ENCODE data around the gene TAF1B. TPM values are rescaled to one million over a fixed set of nuclear protein-coding genes. Genes with fewer than 3 reads are reported as not detected.
"Not testable (repeated sequence)": the region's sequence is repeated elsewhere in the genome, so short reads cannot be mapped to it uniquely, and the experiment has no call there.

The TAF1B gene
- total RNA-seq, 4 donors from 2014 or later, result 0.80 to 18.9 (median 4.4) TPM; not detected in 1

DNA sequence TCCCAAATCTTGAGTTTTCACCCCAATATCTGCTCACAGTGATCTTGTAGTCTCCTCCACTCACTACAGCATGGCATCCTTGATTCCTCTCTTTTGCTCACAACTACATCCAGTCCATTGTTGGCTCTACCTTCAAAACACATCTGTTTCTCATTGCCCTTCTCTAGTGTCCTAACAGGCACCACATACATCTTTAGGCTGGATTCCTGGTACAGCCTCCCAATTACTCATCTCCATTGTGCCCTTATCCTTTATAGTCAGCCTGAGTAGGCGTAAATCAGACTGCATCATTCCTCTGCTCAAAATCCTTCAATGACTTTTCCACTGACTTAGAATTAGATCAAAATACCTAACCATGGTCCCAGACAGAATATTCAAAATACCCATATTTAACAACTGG is 10.7 kb upstream of the TAF1B start:
- H3K4me1 ChIP-seq, result peaks cover 0 to 12% (median 0%) of the 10 kb centered on the region in 4 donors
- no peak overlapping the region for H3K27ac ChIP-seq
- TF ChIP-seq POLR2A (IDR thresholded peaks at IDR 0.05), result no peak
- TF ChIP-seq EP300 (IDR thresholded peaks at IDR 0.05; ENCODE audit: low read depth), result no peak
- TF ChIP-seq, protein P1, sequence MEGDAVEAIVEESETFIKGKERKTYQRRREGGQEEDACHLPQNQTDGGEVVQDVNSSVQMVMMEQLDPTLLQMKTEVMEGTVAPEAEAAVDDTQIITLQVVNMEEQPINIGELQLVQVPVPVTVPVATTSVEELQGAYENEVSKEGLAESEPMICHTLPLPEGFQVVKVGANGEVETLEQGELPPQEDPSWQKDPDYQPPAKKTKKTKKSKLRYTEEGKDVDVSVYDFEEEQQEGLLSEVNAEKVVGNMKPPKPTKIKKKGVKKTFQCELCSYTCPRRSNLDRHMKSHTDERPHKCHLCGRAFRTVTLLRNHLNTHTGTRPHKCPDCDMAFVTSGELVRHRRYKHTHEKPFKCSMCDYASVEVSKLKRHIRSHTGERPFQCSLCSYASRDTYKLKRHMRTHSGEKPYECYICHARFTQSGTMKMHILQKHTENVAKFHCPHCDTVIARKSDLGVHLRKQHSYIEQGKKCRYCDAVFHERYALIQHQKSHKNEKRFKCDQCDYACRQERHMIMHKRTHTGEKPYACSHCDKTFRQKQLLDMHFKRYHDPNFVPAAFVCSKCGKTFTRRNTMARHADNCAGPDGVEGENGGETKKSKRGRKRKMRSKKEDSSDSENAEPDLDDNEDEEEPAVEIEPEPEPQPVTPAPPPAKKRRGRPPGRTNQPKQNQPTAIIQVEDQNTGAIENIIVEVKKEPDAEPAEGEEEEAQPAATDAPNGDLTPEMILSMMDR (IDR thresholded peaks at IDR 0.05), result no peak
- no peak for TF ChIP-seq POLR2AphosphoS5 (IDR thresholded peaks at IDR 0.05)
- no peaks in the 10 kb centered on the region for H3K9me3 ChIP-seq
- H3K27me3 ChIP-seq, result no peaks in the 10 kb centered on the region
- DNase-seq, result no peak
- intact Hi-C loops (cut with DNase I; ENCODE audit: low total_unique reads), result no loop called here
- H3K4me3 ChIP-seq, result no peak overlapping the region
- in situ Hi-C loops (cut with MboI; ENCODE audit: low pct_ligation_motif_present in 1 of 4, low pct_unique_long_range_greater_than_20kb in 1 of 4, low sequenced_read_pairs in 3 of 4), result loop anchor here in 1 of 4 donors (25.0 kb wide), 1 partner anchor 605 kb away; the partner anchor contains the start of gene ODC1
- WGBS, 2 donors (ENCODE audit: low coverage in 1 of 2), result 71 to 84% methylated on average over 1 of the region's 1 CpG
- no peaks in the 10 kb centered on the region for H3K36me3 ChIP-seq

DNA sequence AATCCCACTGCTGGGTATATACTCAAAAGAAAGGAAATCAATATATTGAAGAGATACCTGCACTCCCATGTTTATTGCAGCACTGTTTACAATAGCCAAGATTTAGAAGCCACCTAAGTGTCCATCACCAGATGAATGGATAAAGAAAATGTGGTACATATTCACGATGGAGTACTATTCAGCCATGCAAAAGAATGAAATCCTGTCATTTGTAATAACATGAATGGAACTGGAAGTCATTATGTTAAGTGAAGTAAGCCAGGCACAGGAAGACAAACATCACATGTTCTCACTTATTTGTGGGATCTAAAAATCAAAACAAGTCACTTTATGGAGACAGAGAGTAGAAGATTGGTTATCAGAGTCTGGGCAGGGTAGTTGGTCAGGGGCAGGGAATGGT is 8.2 kb upstream of the TAF1B start:
- in situ Hi-C loops (cut with MboI; ENCODE audit: low pct_ligation_motif_present in 1 of 4, low pct_unique_long_range_greater_than_20kb in 1 of 4, low sequenced_read_pairs in 3 of 4), result loop anchor here in 1 of 4 donors (25.0 kb wide), 1 partner anchor 602 kb away; the partner anchor contains the start of gene ODC1
- 86 to 95% methylated on average over 1 of the region's 1 CpG for WGBS, 2 donors (ENCODE audit: low coverage in 1 of 2)
- intact Hi-C loops (cut with DNase I; ENCODE audit: low total_unique reads), result not testable (repeated sequence)

DNA sequence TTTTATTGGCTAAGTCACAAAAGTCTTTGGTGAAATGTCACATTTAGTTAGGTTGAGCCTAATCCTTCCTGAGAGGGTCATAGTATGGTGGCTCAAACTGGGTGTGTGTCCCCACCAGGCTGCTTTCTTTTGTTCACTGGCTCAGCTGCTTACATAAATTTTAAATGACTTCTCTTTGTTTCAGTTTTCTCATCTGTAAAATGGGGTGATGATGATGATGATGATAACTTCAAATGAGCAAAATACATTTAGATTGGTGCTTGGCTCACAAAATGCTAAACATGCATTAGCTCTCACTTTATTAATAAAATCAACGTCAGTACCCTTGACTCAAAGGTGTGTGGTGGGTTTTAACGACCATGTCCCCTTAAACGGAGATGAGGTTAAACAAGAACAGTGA is 7.2 kb upstream of the TAF1B start:
- TF ChIP-seq, protein P1 (IDR thresholded peaks at IDR 0.05), result no peak
- no peak for TF ChIP-seq POLR2A (IDR thresholded peaks at IDR 0.05)
- no peak for TF ChIP-seq EP300 (IDR thresholded peaks at IDR 0.05; ENCODE audit: low read depth)
- no peak for TF ChIP-seq POLR2AphosphoS5 (IDR thresholded peaks at IDR 0.05)
- 66 to 89% methylated on average over 3 of the region's 3 CpGs for WGBS, 2 donors (ENCODE audit: low coverage in 1 of 2)
- H3K27me3 ChIP-seq, result no peaks in the 10 kb centered on the region
- H3K27ac ChIP-seq, result no peak overlapping the region
- no peaks in the 10 kb centered on the region for H3K9me3 ChIP-seq
- H3K36me3 ChIP-seq, result no peaks in the 10 kb centered on the region
- H3K4me1 ChIP-seq, result peaks cover 0 to 2% (median 0%) of the 10 kb centered on the region in 4 donors
- H3K4me3 ChIP-seq, result no peak overlapping the region
- intact Hi-C loops (cut with DNase I; ENCODE audit: low total_unique reads) (no loop called here), in situ Hi-C loops (cut with MboI; ENCODE audit: low pct_ligation_motif_present in 1 of 4, low pct_unique_long_range_greater_than_20kb in 1 of 4, low sequenced_read_pairs in 3 of 4) (loop anchor here in 1 of 4 donors (25.0 kb wide), 1 partner anchor 601 kb away; the partner anchor contains the start of gene ODC1)
- no peak for DNase-seq

More for the DNA sequence above, 8.2 kb upstream of the TAF1B start:
- not testable (repeated sequence) for H3K9me3 ChIP-seq, H3K4me1 ChIP-seq, H3K27ac ChIP-seq, DNase-seq, H3K4me3 ChIP-seq, H3K36me3 ChIP-seq, H3K27me3 ChIP-seq

DNA sequence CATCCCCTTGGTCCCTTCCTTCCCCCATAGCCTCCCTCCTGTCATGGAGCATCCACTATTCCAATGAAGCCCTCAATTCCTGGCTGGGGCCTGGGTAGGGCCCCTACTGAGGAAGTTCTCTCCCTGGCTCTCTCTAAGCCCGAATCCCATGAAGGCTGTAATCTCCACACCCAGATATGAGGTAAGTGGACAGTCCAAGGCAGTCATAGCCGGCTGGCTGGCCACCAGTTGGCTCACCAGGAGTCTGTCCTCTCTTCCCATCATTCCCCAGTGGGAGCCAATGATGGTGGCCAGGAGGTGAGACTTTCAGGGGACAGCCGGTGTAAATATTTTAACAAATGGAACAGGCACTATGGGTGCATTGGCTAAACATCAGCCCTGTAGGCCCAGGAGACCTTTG is 6.8 kb upstream of the TAF1B start:
- 94 to 100% methylated on average over 1 to 3 of the region's 3 CpGs for WGBS, 2 donors (ENCODE audit: low coverage in 1 of 2)
- Histone ChIP-seq H3K4me1 (no peaks in the 10 kb centered on the region), H3K36me3 (no peaks in the 10 kb centered on the region), H3K27me3 (no peaks in the 10 kb centered on the region), H3K4me3 (no peak overlapping the region), H3K27ac (no peak overlapping the region), H3K9me3 (no peaks in the 10 kb centered on the region)
- intact Hi-C loops (cut with DNase I; ENCODE audit: low total_unique reads), result no loop called here
- no peak for DNase-seq
- TF ChIP-seq POLR2AphosphoS5 (IDR thresholded peaks at IDR 0.05) (no peak), POLR2A (IDR thresholded peaks at IDR 0.05) (no peak), EP300 (IDR thresholded peaks at IDR 0.05; ENCODE audit: low read depth) (no peak)
- TF ChIP-seq, protein P1 (IDR thresholded peaks at IDR 0.05), result no peak
- in situ Hi-C loops (cut with MboI; ENCODE audit: low pct_ligation_motif_present in 1 of 4, low pct_unique_long_range_greater_than_20kb in 1 of 4, low sequenced_read_pairs in 3 of 4), result loop anchor here in 1 of 4 donors (25.0 kb wide), 1 partner anchor 601 kb away; the partner anchor contains the start of gene ODC1

DNA sequence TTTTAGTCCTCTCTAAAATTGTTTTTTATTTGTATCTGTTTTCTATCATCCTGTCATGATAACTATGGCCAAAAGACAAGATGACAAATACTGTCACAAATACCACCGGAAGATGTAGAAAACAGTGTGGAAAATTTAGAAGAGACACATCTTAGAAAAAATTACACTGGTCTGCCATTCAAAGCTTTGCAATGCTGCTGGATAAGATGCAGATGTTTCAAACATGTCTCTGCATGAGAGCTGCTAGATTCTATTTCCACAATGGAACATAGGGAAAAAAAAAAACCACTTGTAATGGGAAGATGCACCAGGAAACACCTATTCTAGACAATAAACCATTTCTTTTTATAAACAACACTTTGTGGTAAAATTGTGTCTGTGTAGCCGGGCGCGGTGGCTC is 5.8 kb upstream of the TAF1B start:
- no peak for DNase-seq
- Histone ChIP-seq H3K9me3 (no peaks in the 10 kb centered on the region), H3K27ac (no peak overlapping the region), H3K4me3 (no peak overlapping the region), H3K27me3 (no peaks in the 10 kb centered on the region), H3K4me1 (no peaks in the 10 kb centered on the region), H3K36me3 (no peaks in the 10 kb centered on the region)
- in situ Hi-C loops (cut with MboI; ENCODE audit: low pct_ligation_motif_present in 1 of 4, low pct_unique_long_range_greater_than_20kb in 1 of 4, low sequenced_read_pairs in 3 of 4), result loop anchor here in 1 of 4 donors (25.0 kb wide), 1 partner anchor 600 kb away; the partner anchor contains the start of gene ODC1
- TF ChIP-seq POLR2A (IDR thresholded peaks at IDR 0.05) (no peak), EP300 (IDR thresholded peaks at IDR 0.05; ENCODE audit: low read depth) (no peak), POLR2AphosphoS5 (IDR thresholded peaks at IDR 0.05) (no peak)
- TF ChIP-seq, protein P1 (IDR thresholded peaks at IDR 0.05), result no peak
- 79 to 93% methylated on average over 4 of the region's 4 CpGs for WGBS, 2 donors (ENCODE audit: low coverage in 1 of 2)
- intact Hi-C loops (cut with DNase I; ENCODE audit: low total_unique reads), result no loop called here

Data from transverse colon (tissue), 4 donors.